ENCODE data around the gene MYRIP.

The MYRIP gene

DNA sequence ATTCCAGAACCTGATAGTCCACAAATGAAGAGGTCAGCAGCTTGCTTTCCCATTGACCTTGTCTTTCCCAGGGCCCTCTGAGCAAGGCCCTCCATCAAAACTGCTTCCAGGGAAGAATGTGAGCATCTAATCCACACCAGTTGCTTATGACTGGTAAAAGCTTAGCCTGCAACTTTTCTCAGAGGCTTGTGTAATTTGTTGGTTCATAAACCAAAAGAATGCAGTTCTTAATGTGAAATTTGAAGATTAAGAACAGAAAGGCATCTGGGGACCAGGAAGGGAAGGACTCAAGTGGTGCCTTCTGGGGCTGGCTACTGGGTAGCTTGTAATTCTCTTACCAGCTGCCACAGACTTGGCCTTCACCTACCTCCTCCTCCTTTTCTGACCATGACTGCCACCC, 439.2 kb downstream of the MYRIP start:
- Histone ChIP-seq H3K4me2 (ENCODE audit: low read depth, low read length, poor library complexity, severe bottlenecking) (no peak overlapping the region), H3K79me2 (ENCODE audit: insufficient read depth, low read length) (no peaks in the 10 kb centered on the region), H3K9me3 (ENCODE audit: insufficient read depth, low read length) (no peaks in the 10 kb centered on the region), H3K36me3 (ENCODE audit: low read length) (no peaks in the 10 kb centered on the region), H3K27me3 (ENCODE audit: low read length) (no peaks in the 10 kb centered on the region), H2AFZ (ENCODE audit: low read depth, low read length, severe bottlenecking) (no peak overlapping the region), H3F3A (ENCODE audit: insufficient read depth) (no peaks in the 10 kb centered on the region), H4K20me1 (ENCODE audit: low read depth, low read length) (no peaks in the 10 kb centered on the region), H3K9ac (ENCODE audit: low read length) (no peak overlapping the region), H3K9me2 (replicated peaks; ENCODE audit: insufficient read depth, low read length) (no peaks in the 10 kb centered on the region), H3K27ac (ENCODE audit: low read depth, low read length) (no peak overlapping the region), H3K4me3 (ENCODE audit: insufficient read depth, low read length, poor library complexity, severe bottlenecking) (no peak overlapping the region)
- TF ChIP-seq EZH2phosphoT487 (conservative IDR thresholded peaks at IDR 0.05; ENCODE audit: low read length), result no peak
- TF ChIP-seq, protein P1, sequence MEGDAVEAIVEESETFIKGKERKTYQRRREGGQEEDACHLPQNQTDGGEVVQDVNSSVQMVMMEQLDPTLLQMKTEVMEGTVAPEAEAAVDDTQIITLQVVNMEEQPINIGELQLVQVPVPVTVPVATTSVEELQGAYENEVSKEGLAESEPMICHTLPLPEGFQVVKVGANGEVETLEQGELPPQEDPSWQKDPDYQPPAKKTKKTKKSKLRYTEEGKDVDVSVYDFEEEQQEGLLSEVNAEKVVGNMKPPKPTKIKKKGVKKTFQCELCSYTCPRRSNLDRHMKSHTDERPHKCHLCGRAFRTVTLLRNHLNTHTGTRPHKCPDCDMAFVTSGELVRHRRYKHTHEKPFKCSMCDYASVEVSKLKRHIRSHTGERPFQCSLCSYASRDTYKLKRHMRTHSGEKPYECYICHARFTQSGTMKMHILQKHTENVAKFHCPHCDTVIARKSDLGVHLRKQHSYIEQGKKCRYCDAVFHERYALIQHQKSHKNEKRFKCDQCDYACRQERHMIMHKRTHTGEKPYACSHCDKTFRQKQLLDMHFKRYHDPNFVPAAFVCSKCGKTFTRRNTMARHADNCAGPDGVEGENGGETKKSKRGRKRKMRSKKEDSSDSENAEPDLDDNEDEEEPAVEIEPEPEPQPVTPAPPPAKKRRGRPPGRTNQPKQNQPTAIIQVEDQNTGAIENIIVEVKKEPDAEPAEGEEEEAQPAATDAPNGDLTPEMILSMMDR (IDR thresholded peaks at IDR 0.05; ENCODE audit: insufficient read depth, low read length, poor library complexity, severe bottlenecking), result no peak

DNA sequence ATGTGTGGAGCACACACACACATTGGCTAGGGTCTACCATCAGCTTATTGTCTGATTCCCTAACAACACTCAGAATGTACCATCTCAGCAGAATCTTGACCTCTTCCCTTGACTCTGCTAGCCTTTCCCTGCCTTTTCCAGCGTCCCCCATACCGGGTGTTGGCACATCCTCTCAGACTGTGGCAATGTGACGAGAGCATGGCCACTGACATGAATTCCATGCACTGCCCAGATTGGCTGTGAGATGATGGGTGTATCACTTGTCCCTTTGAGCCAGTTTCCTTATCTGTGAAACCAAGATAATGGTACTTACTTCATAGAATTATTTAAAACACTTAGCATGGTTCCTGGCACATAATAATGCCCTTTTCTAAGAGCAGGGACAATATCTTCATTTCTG, 439.8 kb downstream of the MYRIP start:
- TF ChIP-seq EZH2phosphoT487 (conservative IDR thresholded peaks at IDR 0.05; ENCODE audit: low read length), result no peak
- TF ChIP-seq, protein P1 (IDR thresholded peaks at IDR 0.05; ENCODE audit: insufficient read depth, low read length, poor library complexity, severe bottlenecking), result no peak
- H3K4me3 ChIP-seq (ENCODE audit: insufficient read depth, low read length, poor library complexity, severe bottlenecking), result no peak overlapping the region
- no peak overlapping the region for H2AFZ ChIP-seq (ENCODE audit: low read depth, low read length, severe bottlenecking)
- no peaks in the 10 kb centered on the region for H4K20me1 ChIP-seq (ENCODE audit: low read depth, low read length)
- no peaks in the 10 kb centered on the region for H3K36me3 ChIP-seq (ENCODE audit: low read length)
- no peak overlapping the region for H3K4me2 ChIP-seq (ENCODE audit: low read depth, low read length, poor library complexity, severe bottlenecking)
- no peaks in the 10 kb centered on the region for H3K27me3 ChIP-seq (ENCODE audit: low read length)
- H3K79me2 ChIP-seq (ENCODE audit: insufficient read depth, low read length), result no peaks in the 10 kb centered on the region
- H3K9me2 ChIP-seq (replicated peaks; ENCODE audit: insufficient read depth, low read length), result no peaks in the 10 kb centered on the region
- no peak overlapping the region for H3K27ac ChIP-seq (ENCODE audit: low read depth, low read length)
- H3K9me3 ChIP-seq (ENCODE audit: insufficient read depth, low read length), result no peaks in the 10 kb centered on the region
- H3F3A ChIP-seq (ENCODE audit: insufficient read depth), result no peaks in the 10 kb centered on the region
- H3K9ac ChIP-seq (ENCODE audit: low read length), result no peak overlapping the region

DNA sequence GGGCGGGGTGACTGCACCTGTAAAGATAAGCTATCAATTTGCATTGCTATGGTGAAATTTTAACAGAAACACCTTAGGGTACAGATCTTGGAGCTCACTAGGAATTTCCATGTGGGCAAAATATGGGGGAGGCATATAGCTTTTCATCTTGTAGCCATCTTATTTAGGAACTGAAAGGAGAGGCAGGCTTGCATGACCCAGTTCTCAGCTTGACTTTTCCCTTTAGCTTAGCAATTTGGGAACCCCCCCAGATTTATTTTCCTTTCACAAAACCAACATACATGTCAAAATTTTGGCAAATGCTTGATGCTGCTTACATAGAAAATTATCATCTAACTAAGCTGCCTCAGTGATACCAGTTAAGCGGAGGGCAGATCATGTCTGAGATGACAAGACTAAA, 445.1 kb downstream of the MYRIP start:
- no peaks in the 10 kb centered on the region for H3F3A ChIP-seq (ENCODE audit: insufficient read depth)
- H3K36me3 ChIP-seq (ENCODE audit: low read length), result no peaks in the 10 kb centered on the region
- no peak overlapping the region for H3K4me2 ChIP-seq (ENCODE audit: low read depth, low read length, poor library complexity, severe bottlenecking)
- no peaks in the 10 kb centered on the region for H4K20me1 ChIP-seq (ENCODE audit: low read depth, low read length)
- H3K79me2 ChIP-seq (ENCODE audit: insufficient read depth, low read length), result no peaks in the 10 kb centered on the region
- no peaks in the 10 kb centered on the region for H3K9me3 ChIP-seq (ENCODE audit: insufficient read depth, low read length)
- H3K4me3 ChIP-seq (ENCODE audit: insufficient read depth, low read length, poor library complexity, severe bottlenecking), result no peak overlapping the region
- H3K27me3 ChIP-seq (ENCODE audit: low read length), result no peaks in the 10 kb centered on the region
- H2AFZ ChIP-seq (ENCODE audit: low read depth, low read length, severe bottlenecking), result no peak overlapping the region
- no peaks in the 10 kb centered on the region for H3K9me2 ChIP-seq (replicated peaks; ENCODE audit: insufficient read depth, low read length)
- H3K9ac ChIP-seq (ENCODE audit: low read length), result no peak overlapping the region
- TF ChIP-seq, protein P1 (IDR thresholded peaks at IDR 0.05; ENCODE audit: insufficient read depth, low read length, poor library complexity, severe bottlenecking), result no peak
- TF ChIP-seq EZH2phosphoT487 (conservative IDR thresholded peaks at IDR 0.05; ENCODE audit: low read length), result no peak
- H3K27ac ChIP-seq (ENCODE audit: low read depth, low read length), result no peak overlapping the region

Data from SU-DHL-6 (cell line).